AG04449 (cell line): ENCODE measurements around the gene RIT2.

Experiments used
- CTCF ChIA-PET: fragments of 350-600 bp; formaldehyde crosslinking; extraction: SDS; loops from one replicate; lab custom pipeline; 2021; ENCODE audit warnings: antibody characterized with exemption; lab: Yijun Ruan, JAX
- POLR2A ChIA-PET: fragments of 400-600, 350-600 bp; formaldehyde crosslinking; extraction: SDS; loops from one replicate; lab custom pipeline; 2020; ENCODE audit warnings: antibody characterized with exemption, inconsistent platforms; lab: Yijun Ruan, JAX
- DNase-seq: peaks from one replicate; pipeline ENCODE4 v3.0.0-alpha.2; 2010; ENCODE audit warnings: low read depth, low spot score
- H3K4me3 ChIP-seq: 2 replicates; pipeline ENCODE4 v1.5.1; 2011; ENCODE audit warnings: low read depth, mild to moderate bottlenecking, control low read depth, low read length
- CTCF ChIP-seq: IDR thresholded peaks from one replicate; pipeline ENCODE4 v1.5.1; 2011; ENCODE audit warnings: mild to moderate bottlenecking, moderate library complexity, low read length, control low read depth, inconsistent platforms; ENCODE audit not compliant: insufficient read depth; ENCODE audit errors: missing control alignments

RIT2 gene

GRCh38 chr18:42821492-42821891, 294.0 kb downstream of the RIT2 start:
- ChIA-PET POLR2A (no interaction called here), CTCF (no interaction called here)
- H3K4me3 ChIP-seq, result no peak overlapping the region

GRCh38 chr18:42814618-42815017, 300.9 kb downstream of the RIT2 start:
- ChIA-PET CTCF (no interaction called here), POLR2A (no interaction called here)
- TF ChIP-seq CTCF, result no peak
- DNase-seq, result no peak
- no peak overlapping the region for H3K4me3 ChIP-seq

More at GRCh38 chr18:42821492-42821891, 294.0 kb downstream of the RIT2 start:
- no peak for DNase-seq
- no peak for TF ChIP-seq CTCF

- ChIA-PET POLR2A (no interaction called here), CTCF (no interaction called here)
- no peak for DNase-seq
- no peak overlapping the region for H3K4me3 ChIP-seq
- no peak for TF ChIP-seq CTCF
Measured at GRCh38 chr18:42814184-42814583, 301.3 kb downstream of the RIT2 start.

DNA sequence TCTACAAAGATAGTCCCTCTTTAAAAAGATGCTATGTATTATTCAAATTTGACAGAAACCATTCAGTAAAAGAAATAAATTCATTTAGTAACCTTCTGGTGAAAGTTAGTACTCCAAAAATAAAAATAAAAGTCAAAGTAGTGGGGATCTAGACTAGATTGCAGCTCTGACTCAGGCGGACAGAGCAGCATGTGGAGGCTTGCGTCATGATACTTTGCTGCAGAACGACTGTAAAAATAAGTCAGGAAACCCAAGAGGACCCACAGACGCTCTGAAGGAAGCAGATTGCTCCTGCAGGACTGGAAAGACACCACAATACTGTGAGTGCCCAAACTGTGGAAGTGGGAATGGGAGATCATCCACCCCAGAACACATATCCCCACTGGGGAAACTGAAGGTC, 301.9 kb downstream of the RIT2 start:
- TF ChIP-seq CTCF, result no peak
- ChIA-PET CTCF (no interaction called here), POLR2A (no interaction called here)
- H3K4me3 ChIP-seq, result no peak overlapping the region
- DNase-seq, result no peak

- no peak for DNase-seq
- no peak for TF ChIP-seq CTCF
- CTCF ChIA-PET, result no interaction called here
- POLR2A ChIA-PET, result no interaction called here
- H3K4me3 ChIP-seq, result no peak overlapping the region
Measured at GRCh38 chr18:42807887-42808286, 307.6 kb downstream of the RIT2 start.

DNA sequence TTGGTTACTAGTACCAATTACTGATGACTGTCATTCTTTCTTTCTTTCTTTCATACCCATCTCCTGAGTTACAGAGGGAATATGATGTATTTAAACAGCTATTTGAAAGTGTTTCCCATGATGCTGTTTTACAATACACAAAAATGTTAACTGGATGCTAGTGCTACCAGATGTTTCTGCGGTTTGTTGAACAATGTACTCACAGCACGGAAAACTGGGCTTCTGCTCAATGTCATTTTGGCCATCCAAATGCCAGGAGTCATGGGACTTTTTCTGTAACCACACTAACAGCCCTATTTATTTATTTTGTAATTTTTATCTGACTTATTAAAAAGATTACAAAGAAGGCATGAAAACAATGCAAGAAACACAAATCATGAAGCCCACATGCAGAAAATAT, 313.8 kb downstream of the RIT2 start:
- no peak overlapping the region for H3K4me3 ChIP-seq
- ChIA-PET POLR2A (no interaction called here), CTCF (no interaction called here)
- TF ChIP-seq CTCF, result no peak
- DNase-seq, result no peak
